Endothelial cell of umbilical vein (primary cell): ENCODE measurements around the gene CEP85L. TPM values are rescaled to one million over a fixed set of nuclear protein-coding genes. Genes with fewer than 3 reads are reported as not detected.

Experiments
- BruUV-seq: library from RNA; stranded (reverse); fragments of 400-500 nt; replicated peaks from 2 replicates; lab custom pipeline; 2021; lab: Mats Ljungman, UMichigan
- CTCF ChIA-PET: fragments of 300-600, 350-600 bp; sonication (Branson Sonifier 250); formaldehyde crosslinking; loops from one replicate; lab custom pipeline; 2021; ENCODE audit warnings: antibody characterized with exemption, inconsistent platforms; lab: Charles Lee
- POLR2A ChIA-PET: fragments of 300-600, 350-600 bp; sonication (Branson Sonifier 250); formaldehyde crosslinking; loops from one replicate; lab custom pipeline; 2021; ENCODE audit warnings: antibody characterized with exemption, inconsistent platforms; lab: Charles Lee
- DNase-seq: peaks from one replicate; pipeline ENCODE4 v3.0.0-alpha.2; 2011; ENCODE audit warnings: low read depth, low spot score
- FAIRE-seq: peaks from 2 replicates; lab custom pipeline; 2011; peaks lifted over from hg19 to GRCh38; lab: Jason Lieb, UNC
- H2AFZ ChIP-seq: 2 replicates; pipeline ENCODE4 v1.6.0; 2012; ENCODE audit warnings: low read depth, low read length, control low read depth, inconsistent platforms
- H3K27ac ChIP-seq: 2 replicates; pipeline ENCODE4 v1.5.1; 2011; ENCODE audit warnings: low read depth, mild to moderate bottlenecking, control low read depth, low read length, moderate library complexity; ENCODE audit not compliant: insufficient read depth
- H3K27me3 ChIP-seq, 2 experiments: 2 replicates each; pipeline versions ENCODE4 v1.6.0 to v1.6.1; 2011; ENCODE audit warnings: low read length in 2 of 2, mixed read lengths in 1 of 2; ENCODE audit not compliant: control insufficient read depth in 2 of 2, insufficient read depth in 2 of 2
- H3K36me3 ChIP-seq, 2 experiments: 2 replicates in 1 of 2; 3 replicates in 1 of 2; pipeline ENCODE4 v1.5.1; 2011; ENCODE audit warnings: low read length in 2 of 2, mild to moderate bottlenecking in 1 of 2, moderate library complexity in 1 of 2; ENCODE audit not compliant: control insufficient read depth in 2 of 2, insufficient read depth in 2 of 2; ENCODE audit errors: extremely low read depth in 1 of 2
- H3K4me1 ChIP-seq: 3 replicates; pipeline ENCODE4 v1.5.1; 2011; ENCODE audit warnings: mild to moderate bottlenecking, low read length; ENCODE audit not compliant: control insufficient read depth, insufficient read depth; ENCODE audit errors: extremely low read depth
- H3K4me2 ChIP-seq: 2 replicates; pipeline ENCODE4 v1.6.1; 2011; ENCODE audit warnings: low read length, control low read depth, mixed read lengths; ENCODE audit not compliant: insufficient read depth
- H3K4me3 ChIP-seq, 3 experiments: fragments of 200-600 bp in 1 of 3; sonication (generic), shearing (Covaris generic) in 1 of 3; replicated peaks in 1 of 3; 2 replicates each; pipeline ENCODE4 v1.5.1; 2011 to 2016; ENCODE audit warnings: control low read depth in 3 of 3, low read length in 3 of 3, mild to moderate bottlenecking in 2 of 3, inconsistent platforms in 1 of 3, low read depth in 1 of 3, moderate library complexity in 1 of 3; ENCODE audit not compliant: insufficient read depth in 1 of 3
- H3K79me2 ChIP-seq: 2 replicates; pipeline ENCODE4 v1.6.0; 2012; ENCODE audit warnings: low read length, inconsistent platforms; ENCODE audit not compliant: control insufficient read depth, insufficient read depth
- H3K9ac ChIP-seq: replicated peaks from 2 replicates; pipeline ENCODE3; 2011; ENCODE audit warnings: low read length, control low read depth; ENCODE audit not compliant: insufficient read depth; ENCODE audit errors: extremely low read depth
- H3K9me1 ChIP-seq: replicated peaks from 3 replicates; pipeline ENCODE4 v1.6.0; 2011; ENCODE audit warnings: mild to moderate bottlenecking, low read length; ENCODE audit not compliant: control insufficient read depth, insufficient read depth; ENCODE audit errors: extremely low read depth
- H3K9me3 ChIP-seq: replicated peaks from 2 replicates; pipeline ENCODE4 v1.5.1; 2012; ENCODE audit warnings: low read length, inconsistent platforms; ENCODE audit not compliant: control insufficient read depth, insufficient read depth
- H4K20me1 ChIP-seq: replicated peaks from 2 replicates; pipeline ENCODE3; 2011; ENCODE audit warnings: mild to moderate bottlenecking, low read length; ENCODE audit not compliant: control insufficient read depth, insufficient read depth; ENCODE audit errors: extremely low read depth
- CTCF ChIP-seq, 2 donors: IDR thresholded peaks; 1 replicate in 1 of 2; 2 replicates in 1 of 2; pipeline ENCODE4 v1.5.1; 2011; ENCODE audit warnings: low read length in 2 of 2, mild to moderate bottlenecking in 2 of 2, moderate library complexity in 2 of 2, control low read depth in 1 of 2, inconsistent platforms in 1 of 2, low read depth in 1 of 2; ENCODE audit not compliant: insufficient read depth in 1 of 2; ENCODE audit errors: extremely low read depth in 1 of 2
- EZH2 ChIP-seq: IDR thresholded peaks from 2 replicates; pipeline ENCODE4 v1.6.1; 2012; ENCODE audit warnings: borderline replicate concordance, low read depth, mild to moderate bottlenecking, moderate library complexity, low read length, inconsistent platforms; ENCODE audit not compliant: severe bottlenecking
- FOS ChIP-seq: IDR thresholded peaks from 2 replicates; pipeline ENCODE4 v1.6.1; 2011; ENCODE audit warnings: mild to moderate bottlenecking, low read length, moderate library complexity, borderline replicate concordance; ENCODE audit not compliant: insufficient read depth
- GATA2 ChIP-seq: IDR thresholded peaks from 2 replicates; pipeline ENCODE4 v1.7.0; 2011; ENCODE audit warnings: low read depth, mild to moderate bottlenecking, moderate library complexity, mixed read lengths, low read length; ENCODE audit not compliant: insufficient read length, insufficient read depth
- JUN ChIP-seq: IDR thresholded peaks from 2 replicates; pipeline ENCODE4 v1.6.1; 2011; ENCODE audit warnings: borderline replicate concordance, low read depth; ENCODE audit not compliant: insufficient read length, insufficient read depth
- MAX ChIP-seq: IDR thresholded peaks from 2 replicates; pipeline ENCODE4 v1.6.1; 2011; ENCODE audit not compliant: insufficient read depth, insufficient read length
- MYC ChIP-seq: IDR thresholded peaks from one replicate; pipeline ENCODE4 v1.6.1; 2011; ENCODE audit warnings: mild to moderate bottlenecking, low read depth, low read length
- POLR2A ChIP-seq: IDR thresholded peaks from 2 replicates; pipeline ENCODE4 v1.6.1; 2012; ENCODE audit warnings: low read depth, mild to moderate bottlenecking, control low read depth, low read length
- POLR2AphosphoS5 ChIP-seq: IDR thresholded peaks from 2 replicates; pipeline ENCODE4 v1.6.1; 2012; ENCODE audit warnings: low read depth, mild to moderate bottlenecking, control low read depth, low read length, moderate library complexity; ENCODE audit not compliant: insufficient read depth
- dilution Hi-C: fragments of 300-500 bp; cut with MboI; formaldehyde crosslinking; loops from one replicate; pipeline ENCODE4 v1.15.0; 2019; ENCODE audit warnings: low sequenced_read_pairs; ENCODE audit not compliant: extremely low pct_ligation_motif_present
- intact Hi-C: fragments of 100-400 bp; cut with micrococcal nuclease; formaldehyde crosslinking; loops from one replicate; pipeline ENCODE4 v1.10.0; 2022
- polyA plus RNA-seq, 4 experiments: library from polyadenylated mRNA; depleted of rRNA in 3 of 4; stranded (reverse) in 3 of 4; unstranded in 1 of 4; fragments of >200 nt; gene quantifications; 2 replicates each; pipeline versions ENCODE4 v1.2.1 to v1.2.3, GENCODE V29; 2011 to 2012; ENCODE audit warnings: missing spikeins in 1 of 4
- total RNA-seq: library from RNA; stranded (reverse); gene quantifications from 2 replicates; pipeline ENCODE4 v1.2.3, GENCODE V29; 2021

Gene CEP85L
- total and polyA plus RNA-seq, 2 donors (not counting 3 experiments of a cell fraction or from before 2014, with no cell fraction given): 1.8 to 9.2 TPM

GRCh38 chr6:118665011-118665410 lies 13.6 kb upstream of the CEP85L start:
- Histone ChIP-seq H3K27ac (no peak overlapping the region), H4K20me1 (no peaks in the 10 kb centered on the region), H3K27me3 (no peaks in the 10 kb centered on the region), H3K4me1 (peaks cover 2% of the 10 kb centered on the region), H3K4me2 (no peak overlapping the region), H3K79me2 (no peaks in the 10 kb centered on the region), H3K4me3 (no peak overlapping the region), H3K9ac (no peak overlapping the region), H3K9me3 (no peaks in the 10 kb centered on the region), H3K36me3 (no peaks in the 10 kb centered on the region), H2AFZ (no peak overlapping the region), H3K9me1 (no peaks in the 10 kb centered on the region)
- ChIA-PET POLR2A (no interaction called here), CTCF (interaction anchor here (1.5 kb wide), 1 partner anchor 9 kb away, joined by 3 read pairs; no protein-coding TSS in a partner anchor)
- no peak for DNase-seq
- no peak for FAIRE-seq
- BruUV-seq: no TSS peak
- intact Hi-C loops: no loop called here
- dilution Hi-C loops: no loop called here
- TF ChIP-seq EZH2 (no peak), CTCF (IDR thresholded peaks at IDR 0.05; ENCODE audit: extremely low read depth in 1 of 2, insufficient read depth in 1 of 2, low read depth in 1 of 2, low read length in 2 of 2) (no peak), POLR2A (no peak), GATA2 (no peak), MAX (no peak), MYC (no peak), JUN (no peak), FOS (no peak), POLR2AphosphoS5 (no peak)
